HG03095 (cell line): ENCODE results near the gene ZBTB44.
"Not testable (repeated sequence)": the region's sequence is repeated elsewhere in the genome, so short reads cannot be mapped to it uniquely, and the experiment has no call there.

ENCODE experiments used
- ATAC-seq: cut with Tn5 transposase; IDR thresholded peaks from one replicate; pipeline ENCODE4 v1.9.1; 2021; ENCODE audit warnings: moderate library complexity; ENCODE audit not compliant: unreplicated experiment

The ZBTB44 gene

GRCh38 chr11:130313383-130314183, 1.1 kb downstream of the ZBTB44 start:
- no peak for ATAC-seq

DNA sequence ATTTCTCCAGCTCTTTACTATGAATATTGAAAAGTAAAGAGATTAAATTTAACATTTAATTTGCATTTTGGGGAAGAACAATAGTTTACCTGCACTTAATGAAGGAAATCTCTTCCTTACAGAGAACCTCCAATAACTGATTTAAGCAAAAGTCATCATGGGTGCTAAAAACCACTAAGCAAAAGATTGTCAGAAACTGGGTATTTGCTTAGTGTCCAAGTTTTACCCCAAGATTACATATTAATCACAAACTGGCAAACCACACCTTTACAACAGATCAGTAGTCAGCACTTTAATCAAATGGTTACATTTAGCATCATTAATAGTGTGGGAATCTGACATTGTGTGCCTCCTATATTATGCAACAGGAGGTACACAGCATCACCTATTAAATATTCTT, 2.7 kb downstream of the ZBTB44 start:
- ATAC-seq, result no peak

- ATAC-seq, result no peak
Measured at GRCh38 chr11:130310622-130311021, 4.1 kb downstream of the ZBTB44 start.

GRCh38 chr11:130308886-130309285, 5.8 kb downstream of the ZBTB44 start:
- no peak for ATAC-seq

GRCh38 chr11:130308059-130308458, 6.7 kb downstream of the ZBTB44 start:
- ATAC-seq, result no peak

DNA sequence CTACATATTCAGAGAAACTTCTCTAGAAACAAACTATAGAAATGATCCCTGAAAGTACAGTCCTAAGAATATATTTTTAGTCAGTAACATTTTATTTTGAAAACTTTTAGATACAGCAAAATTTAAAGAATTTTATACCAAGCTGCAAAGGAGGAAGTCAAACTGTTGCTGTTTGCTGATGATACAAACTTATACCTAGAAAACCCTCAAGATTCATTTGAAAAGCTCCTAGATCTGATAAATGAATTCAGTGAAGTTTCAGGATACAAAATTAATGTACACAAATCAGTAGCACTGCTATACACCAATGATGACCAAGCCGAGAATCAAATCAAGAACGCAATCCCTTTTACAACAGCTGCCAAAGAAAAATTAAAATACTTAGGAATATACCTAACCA, 10.1 kb downstream of the ZBTB44 start:
- no peak for ATAC-seq

- no peak for ATAC-seq
Measured at GRCh38 chr11:130301002-130301401, 13.7 kb downstream of the ZBTB44 start.

GRCh38 chr11:130300567-130300966, 14.2 kb downstream of the ZBTB44 start:
- ATAC-seq, result peak; percentile 65

DNA sequence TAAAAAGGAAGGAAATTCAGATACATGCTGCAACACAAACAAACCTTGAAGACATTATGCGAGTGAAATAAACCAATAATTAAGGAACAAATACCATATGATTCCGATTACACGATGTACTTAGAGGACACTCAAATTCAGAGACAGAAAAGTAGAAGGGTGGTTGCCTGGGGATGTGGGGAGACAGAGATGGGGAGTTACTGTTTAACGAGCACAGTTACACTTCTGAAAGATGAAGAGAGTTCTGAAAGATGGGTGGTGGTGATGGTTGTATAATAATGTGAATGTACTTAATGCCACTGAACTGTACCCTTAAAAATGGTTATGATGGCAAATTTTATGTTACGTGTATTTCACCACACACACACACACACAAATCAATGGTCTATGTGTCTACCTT, 14.7 kb downstream of the ZBTB44 start:
- no peak for ATAC-seq

GRCh38 chr11:130295657-130296056, 19.1 kb downstream of the ZBTB44 start:
- no peak for ATAC-seq

- no peak for ATAC-seq
Measured at GRCh38 chr11:130282111-130282510, 32.6 kb downstream of the ZBTB44 start.

DNA sequence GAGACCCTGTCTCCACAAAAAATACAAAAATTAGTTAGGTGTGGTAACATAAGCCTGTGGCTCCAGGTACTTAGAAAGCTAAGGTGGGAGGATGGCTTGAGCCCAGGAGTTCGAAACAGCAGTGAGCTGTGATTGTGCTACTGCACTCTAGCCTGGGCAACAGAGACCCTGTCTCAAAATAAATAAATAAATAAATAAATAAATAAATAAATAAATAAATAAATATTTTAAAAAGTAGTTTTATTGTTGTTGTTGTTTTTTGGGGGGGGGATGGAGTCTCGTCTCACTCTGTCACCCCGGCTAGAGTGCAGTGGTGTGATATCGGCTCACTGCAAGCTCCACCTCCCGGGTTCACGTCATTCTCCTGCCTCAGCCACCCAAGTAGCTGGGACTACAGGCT, 33.4 kb downstream of the ZBTB44 start:
- not testable (repeated sequence) for ATAC-seq

DNA sequence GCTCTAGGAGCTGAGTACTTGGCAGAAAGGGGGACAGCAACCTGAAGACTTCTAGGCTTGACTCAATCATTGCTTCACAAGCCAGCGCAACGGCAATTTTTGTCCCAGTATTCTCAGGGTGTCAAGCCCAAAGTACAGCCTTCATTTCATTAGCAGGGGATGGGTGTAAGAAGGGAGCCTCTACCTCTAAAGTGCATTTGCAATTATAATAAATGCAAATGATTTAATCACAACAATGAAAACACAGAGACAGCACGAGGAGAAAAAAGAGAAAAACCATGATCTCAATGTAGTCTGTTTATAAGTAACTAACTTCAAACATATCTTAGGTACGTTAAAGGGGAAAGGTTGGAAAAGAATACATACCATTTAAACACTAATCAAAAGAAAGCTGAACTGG, 34.7 kb downstream of the ZBTB44 start:
- no peak for ATAC-seq

DNA sequence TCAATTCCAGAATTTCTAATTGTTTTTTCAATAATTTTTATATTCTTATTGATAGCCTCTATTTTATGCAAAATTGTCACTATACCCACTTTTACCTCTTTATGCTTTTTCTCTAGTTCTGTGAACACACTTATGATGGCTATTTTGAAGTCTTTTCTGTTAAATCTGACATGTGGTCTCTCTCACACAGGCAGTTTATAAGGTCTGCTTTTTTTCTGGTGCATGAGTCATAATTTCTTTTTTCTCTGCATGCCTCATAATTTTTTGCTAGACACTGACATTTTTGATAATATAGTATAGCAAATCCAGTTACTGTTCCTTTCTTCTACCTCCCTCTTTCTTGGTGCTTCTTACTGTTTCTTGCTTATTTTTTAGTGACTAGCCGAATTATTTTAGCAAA, 36.0 kb downstream of the ZBTB44 start:
- ATAC-seq, result no peak

- no peak for ATAC-seq
Measured at GRCh38 chr11:130278151-130278550, 36.6 kb downstream of the ZBTB44 start.

- no peak for ATAC-seq
Measured at GRCh38 chr11:130272336-130272735, 42.4 kb downstream of the ZBTB44 start.

- peak; percentile 79 for ATAC-seq
Measured at GRCh38 chr11:130269326-130269943, 45.3 kb downstream of the ZBTB44 start.

- ATAC-seq, result no peak
Measured at GRCh38 chr11:130263351-130263750, 51.4 kb downstream of the ZBTB44 start.

GRCh38 chr11:130262424-130262823, 52.3 kb downstream of the ZBTB44 start:
- ATAC-seq, result no peak

- ATAC-seq, result no peak
Measured at GRCh38 chr11:130261571-130261970, 53.1 kb downstream of the ZBTB44 start.

DNA sequence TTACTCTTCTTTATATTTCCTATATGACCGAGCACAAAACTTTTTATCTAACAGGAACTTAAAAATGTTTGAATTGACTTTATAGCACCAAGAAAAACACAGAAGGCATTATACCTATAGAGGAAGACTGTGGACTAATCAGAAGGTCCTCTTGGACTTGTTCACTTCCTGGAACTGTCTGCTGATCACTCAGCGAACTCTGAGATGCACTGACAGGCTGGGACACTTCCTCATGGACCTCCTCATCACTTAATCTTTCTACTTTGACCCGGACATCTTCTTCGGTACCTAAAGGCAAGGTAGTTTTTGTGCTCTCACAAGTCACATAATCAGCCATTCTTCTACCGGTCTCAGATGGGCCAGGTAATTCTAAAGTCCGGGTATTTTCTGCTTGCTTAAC, 54.0 kb downstream of the ZBTB44 start:
- no peak for ATAC-seq

DNA sequence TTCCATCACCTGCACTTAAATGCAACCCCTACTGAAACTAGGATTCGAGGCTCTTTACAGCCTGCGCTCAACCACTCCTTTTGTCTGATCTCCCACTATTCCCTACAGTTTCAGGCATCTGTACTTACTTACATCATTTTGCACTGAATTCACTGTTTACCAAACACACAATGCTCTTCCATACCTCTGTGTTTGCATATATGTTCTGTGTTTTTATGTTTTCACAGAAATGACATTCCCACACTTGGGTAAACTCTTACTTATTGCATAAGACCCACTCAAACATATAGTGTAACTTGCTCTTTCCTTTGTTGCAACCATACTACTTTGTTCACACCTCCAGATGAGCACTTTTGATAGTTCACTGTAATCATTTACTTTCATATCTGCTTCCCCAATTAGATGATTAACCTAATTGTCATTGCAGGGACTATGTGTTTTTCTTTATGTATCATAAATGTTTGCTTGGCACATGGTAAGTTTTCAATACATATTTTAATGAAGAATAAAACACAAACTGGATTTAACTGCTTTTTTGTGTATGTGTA, 54.6 kb downstream of the ZBTB44 start:
- no peak for ATAC-seq
